ENCODE data around the gene XYLT1.

GRCh38 chr16:17108596-17108995 is 362.2 kb downstream of the XYLT1 start:
- no peak for TF ChIP-seq TCF12 (IDR thresholded peaks at IDR 0.05; ENCODE audit: low read depth)
- no peak for TF ChIP-seq RAD21 (IDR thresholded peaks at IDR 0.05; ENCODE audit: low read depth)
- no peak for TF ChIP-seq MAX (IDR thresholded peaks at IDR 0.05)
- no peak for TF ChIP-seq TAF1 (IDR thresholded peaks at IDR 0.05; ENCODE audit: low read depth)
- no peak for TF ChIP-seq REST (IDR thresholded peaks at IDR 0.05; ENCODE audit: low read depth)
- TF ChIP-seq EGR1 (IDR thresholded peaks at IDR 0.05) = no peak
- TF ChIP-seq YY1 (IDR thresholded peaks at IDR 0.05; ENCODE audit: low read depth) = no peak

Data from Ishikawa (cell line).